SIG-M5 treated with dmso at 0.1 percent for 504 hours (cell line): ENCODE measurements around the gene FBN1.

Experiments
- DNase-seq: peaks from one replicate; lab custom pipeline; 2025; ENCODE audit not compliant: unreplicated experiment; lab: John Stamatoyannopoulos, UW

The FBN1 gene

GRCh38 chr15:48645558-48646330 is at the start of gene FBN1:
TSS of gene FBN1 (minus strand) at chr15:48645709. CDS start at chr15:48644769, 940 bp downstream.
- DNase-seq = no peak

DNA sequence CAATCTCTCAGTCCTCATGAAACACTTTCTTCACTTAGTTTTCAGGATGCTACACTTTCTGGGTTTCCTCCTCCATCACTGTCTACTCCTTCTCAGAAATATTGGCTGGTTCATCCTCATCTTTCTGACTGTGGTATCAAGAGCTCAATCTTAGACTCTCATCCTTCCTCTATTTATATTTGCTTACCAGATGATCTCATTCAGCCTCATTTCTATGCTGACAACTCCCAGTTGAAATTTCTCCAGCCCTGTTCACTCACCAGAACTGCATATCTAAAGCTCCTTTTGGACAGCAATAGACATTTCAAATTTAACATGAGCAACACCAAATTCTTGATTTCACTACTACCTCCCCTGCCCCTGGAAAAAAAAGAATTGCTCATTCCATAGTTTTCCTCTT is 48.0 kb upstream of the FBN1 start:
- DNase-seq = no peak

- no peak for DNase-seq
Observed at GRCh38 chr15:48688493-48688892, 43.0 kb upstream of the FBN1 start.

GRCh38 chr15:48683991-48684765 is 38.7 kb upstream of the FBN1 start:
- no peak for DNase-seq

- no peak for DNase-seq
Observed at GRCh38 chr15:48682942-48683651, 37.6 kb upstream of the FBN1 start.

- no peak for DNase-seq
Observed at GRCh38 chr15:48681353-48681752, 35.8 kb upstream of the FBN1 start.

GRCh38 chr15:48680841-48681240 is 35.3 kb upstream of the FBN1 start:
- no peak for DNase-seq

DNA sequence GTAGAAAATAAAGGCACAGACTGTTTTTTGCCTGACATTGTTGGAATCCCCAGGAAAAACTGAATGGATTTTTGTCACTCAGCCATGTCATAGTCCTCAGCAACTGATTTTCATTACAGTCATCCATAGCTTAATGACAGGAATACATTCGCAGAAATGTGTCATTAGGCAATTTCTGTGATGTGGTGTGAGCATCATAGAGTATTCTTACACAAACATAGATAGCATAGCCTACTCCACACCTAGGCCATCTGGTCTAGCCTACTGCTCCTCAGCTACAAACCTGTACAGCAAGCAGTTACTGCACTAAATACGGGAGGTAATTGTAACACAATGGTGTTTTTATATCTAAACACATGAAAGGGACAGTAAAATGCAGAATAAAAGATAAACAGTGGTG is 34.4 kb upstream of the FBN1 start:
- DNase-seq = no peak

DNA sequence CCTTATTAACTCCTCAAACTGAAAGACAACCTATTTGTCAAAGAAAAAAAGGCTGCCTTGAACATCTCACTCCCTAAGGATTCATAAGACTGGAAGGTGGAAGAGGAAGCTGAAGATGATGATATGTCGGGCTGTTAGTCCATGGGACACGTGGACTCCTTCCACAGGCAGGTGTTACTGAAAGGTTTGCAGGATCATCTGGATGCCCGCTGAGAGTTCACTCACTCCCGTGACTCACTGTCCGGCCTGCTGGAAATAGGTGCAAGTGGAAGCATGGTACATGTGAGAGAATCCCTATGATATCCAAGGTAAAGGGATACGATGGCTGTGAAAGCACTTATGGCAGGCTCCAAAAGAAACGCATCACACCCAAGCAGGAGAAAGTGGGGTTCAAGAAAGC is 33.3 kb upstream of the FBN1 start:
- DNase-seq = no peak

DNA sequence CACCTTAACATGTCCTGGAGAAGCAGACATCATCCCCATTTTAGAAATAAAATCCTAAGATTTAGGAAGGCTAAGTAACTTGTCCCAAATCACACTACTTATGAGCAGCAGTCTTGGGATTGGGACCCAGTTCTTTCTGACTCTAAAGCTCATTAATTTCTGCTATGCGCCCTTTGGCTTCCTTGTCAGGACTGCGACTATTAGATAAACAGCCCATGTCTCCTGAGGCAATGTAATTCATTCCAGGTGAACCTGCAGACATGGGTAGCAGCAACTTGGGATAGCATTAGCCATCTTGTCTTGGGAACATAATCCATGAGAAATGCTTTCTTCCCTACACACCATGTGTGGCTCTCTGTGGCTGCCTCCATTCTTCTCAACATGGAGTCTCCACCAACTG is 32.3 kb upstream of the FBN1 start:
- DNase-seq = no peak

- no peak for DNase-seq
Observed at GRCh38 chr15:48675436-48675835, 29.9 kb upstream of the FBN1 start.

GRCh38 chr15:48674876-48675275 is 29.4 kb upstream of the FBN1 start:
- no peak for DNase-seq

DNA sequence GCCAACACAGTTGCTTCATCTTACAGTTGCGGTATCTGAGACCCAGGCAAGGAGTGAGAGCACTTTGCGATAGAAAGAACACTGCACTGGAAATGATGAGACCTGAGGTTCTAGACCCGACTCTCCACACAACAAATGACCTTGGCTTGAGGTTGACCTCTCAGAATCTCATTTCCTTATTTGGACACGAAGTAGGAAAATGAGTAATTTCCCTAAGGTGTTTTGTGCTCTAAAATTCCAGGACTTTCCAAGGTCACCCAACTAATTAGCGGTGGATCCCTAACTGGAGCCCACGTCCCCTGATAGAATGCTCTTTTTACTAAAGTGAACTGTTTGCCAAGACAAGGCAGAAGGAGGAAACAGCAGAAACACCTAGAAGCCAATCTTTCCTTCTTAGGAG is 26.7 kb upstream of the FBN1 start:
- no peak for DNase-seq

GRCh38 chr15:48671103-48672022 is 25.9 kb upstream of the FBN1 start:
- DNase-seq = no peak

- no peak for DNase-seq
Observed at GRCh38 chr15:48667701-48668100, 22.2 kb upstream of the FBN1 start.

GRCh38 chr15:48664436-48664835 is 18.9 kb upstream of the FBN1 start:
- DNase-seq = no peak

- no peak for DNase-seq
Observed at GRCh38 chr15:48657950-48658591, 12.6 kb upstream of the FBN1 start.

DNA sequence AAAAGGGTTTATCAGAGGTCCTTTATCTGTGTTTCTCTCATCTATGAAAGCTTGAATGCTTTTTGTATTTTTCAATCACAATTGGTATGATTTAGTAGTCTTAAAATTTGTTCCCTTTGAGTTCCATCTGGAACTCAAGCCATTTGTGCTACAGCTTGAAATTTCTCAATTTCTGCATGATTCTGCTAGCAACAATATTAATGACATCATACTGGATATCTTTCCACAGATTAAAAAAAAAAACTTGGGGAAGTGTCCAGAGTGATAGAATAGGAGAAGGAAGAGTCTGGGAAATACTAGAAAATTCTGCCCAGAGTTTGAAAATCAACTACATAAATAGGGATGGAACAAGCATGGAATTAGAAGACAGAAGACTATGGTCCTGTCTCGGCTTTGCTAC is 9.3 kb upstream of the FBN1 start:
- no peak for DNase-seq

DNA sequence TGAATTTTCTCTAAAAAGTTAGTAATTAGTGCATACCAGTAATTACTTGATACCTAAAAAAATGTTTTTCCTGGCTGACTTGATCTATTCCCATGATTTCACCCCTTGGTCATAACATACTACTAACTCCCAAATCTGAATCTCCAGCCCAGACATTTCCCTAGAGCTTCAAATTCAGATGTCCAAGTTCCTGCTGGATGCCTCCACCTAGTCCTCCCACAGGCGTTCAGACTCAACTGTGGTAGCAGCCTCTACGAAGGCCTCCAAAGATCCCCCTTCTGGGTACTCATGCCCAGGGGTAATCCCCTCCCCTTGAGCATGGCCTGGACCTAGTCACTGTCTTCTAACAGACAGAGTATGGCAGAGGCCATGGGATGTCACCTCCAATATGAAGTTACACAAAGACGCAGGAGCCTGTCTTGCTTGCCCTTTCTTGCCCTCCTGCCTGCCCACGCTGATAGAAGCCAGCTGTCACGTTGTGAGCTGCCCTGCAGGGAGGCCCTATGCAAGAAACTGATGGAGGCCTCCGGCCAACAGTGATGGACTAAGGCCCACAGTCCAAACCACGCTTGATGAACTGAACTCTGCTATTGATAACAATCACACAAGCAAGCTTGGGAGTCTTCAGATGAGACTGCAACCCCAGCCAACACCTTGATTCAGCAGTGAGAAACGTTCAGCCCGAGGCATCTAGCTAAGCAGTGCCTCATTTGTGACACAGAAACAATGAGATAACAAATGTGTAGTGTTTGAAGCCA is 8.6 kb upstream of the FBN1 start:
- no peak for DNase-seq

DNA sequence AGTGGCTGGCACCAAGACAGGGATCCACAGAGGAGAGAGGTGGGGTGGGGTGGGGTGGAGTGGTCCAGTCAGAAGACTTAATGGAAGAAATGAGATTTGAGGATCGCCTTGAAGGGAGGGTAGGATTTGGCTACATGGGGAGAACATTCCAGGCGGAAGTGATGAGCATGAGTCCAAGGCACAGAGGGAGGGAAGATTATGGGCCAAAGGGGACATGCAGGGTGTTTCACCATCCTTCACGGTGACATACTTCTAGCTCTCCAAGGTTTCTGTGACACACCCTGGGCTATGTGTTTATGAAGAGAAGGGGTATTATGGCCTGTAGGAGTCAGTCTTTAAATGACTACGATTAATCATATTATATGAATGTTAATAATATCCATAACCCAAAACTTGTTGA is 7.7 kb upstream of the FBN1 start:
- DNase-seq = no peak
